GM23338 (cell line): ENCODE data around the gene TRAF3IP3. TPM values are rescaled to one million over a fixed set of nuclear protein-coding genes. Genes with fewer than 3 reads are reported as not detected.

Experiments
- ATAC-seq: fragments of 200-7000 bp; cut with Tn5 transposase; 3 replicates; pipeline ENCODE4 v1.9.1; 2020
- DNase-seq: peaks from one replicate; pipeline ENCODE4 v3.0.0-alpha.2; 2015; ENCODE audit warnings: low spot score
- H2AFZ ChIP-seq: fragments of 200-600 bp; sonication (generic); 2 replicates; pipeline ENCODE4 v1.8.0; 2016; ENCODE audit warnings: antibody characterized with exemption, mild to moderate bottlenecking, moderate library complexity
- H3F3A ChIP-seq: fragments of 200-600 bp; sonication (generic); replicated peaks from 2 replicates; pipeline ENCODE4 v1.8.0; 2017; ENCODE audit warnings: antibody characterized with exemption, mixed run types, low read depth
- H3K27ac ChIP-seq: fragments of 200-600 bp; sonication (generic); 2 replicates; pipeline ENCODE4 v1.6.1; 2016; ENCODE audit warnings: low read depth
- H3K27me3 ChIP-seq: fragments of 200-600 bp; sonication (generic); 2 replicates; pipeline ENCODE4 v1.8.0; 2016; ENCODE audit warnings: mild to moderate bottlenecking, mixed run types, moderate library complexity; ENCODE audit not compliant: insufficient read depth
- H3K36me3 ChIP-seq: fragments of 200-600 bp; sonication (generic); 2 replicates; pipeline ENCODE4 v1.8.0; 2016; ENCODE audit warnings: mild to moderate bottlenecking; ENCODE audit not compliant: insufficient read depth
- H3K4me1 ChIP-seq: fragments of 200-600 bp; sonication (generic); 2 replicates; pipeline ENCODE4 v1.8.0; 2016; ENCODE audit warnings: mild to moderate bottlenecking, moderate library complexity; ENCODE audit not compliant: insufficient read depth
- H3K4me2 ChIP-seq: fragments of 200-600 bp; sonication (generic); 2 replicates; pipeline ENCODE4 v1.7.1; 2017; ENCODE audit warnings: mixed run types
- H3K4me3 ChIP-seq: fragments of 200-600 bp; sonication (generic); 2 replicates; pipeline ENCODE4 v1.6.1; 2016; ENCODE audit warnings: mixed run types
- H3K79me2 ChIP-seq: fragments of 200-600 bp; sonication (generic); replicated peaks from 2 replicates; pipeline ENCODE4 v1.8.0; 2017; ENCODE audit warnings: mild to moderate bottlenecking; ENCODE audit not compliant: insufficient read depth
- H3K9me2 ChIP-seq: fragments of 200-600 bp; sonication (generic); 2 replicates; pipeline ENCODE4 v1.8.0; 2017; ENCODE audit not compliant: insufficient read depth
- H4K20me1 ChIP-seq: fragments of 200-600 bp; sonication (generic); replicated peaks from 2 replicates; pipeline ENCODE4 v1.8.0; 2017; ENCODE audit warnings: mild to moderate bottlenecking; ENCODE audit not compliant: insufficient read depth
- H3K27ac Mint-ChIP-seq: 2 replicates; pipeline ENCODE4 v1.8.0; 2020; ENCODE audit warnings: inconsistent platforms, mild to moderate bottlenecking, moderate library complexity, mixed read lengths
- H3K27me3 Mint-ChIP-seq: 3 replicates; pipeline ENCODE4 v1.8.0; 2022; ENCODE audit warnings: low read depth, mild to moderate bottlenecking, moderate library complexity, mixed read lengths, inconsistent platforms; ENCODE audit not compliant: insufficient read depth, poor library complexity
- H3K36me3 Mint-ChIP-seq: 3 replicates; pipeline ENCODE4 v1.8.0; 2021; ENCODE audit warnings: low read depth, mild to moderate bottlenecking, inconsistent platforms, moderate library complexity, mixed read lengths
- H3K4me1 Mint-ChIP-seq: 3 replicates; pipeline ENCODE4 v1.8.0; 2020; ENCODE audit warnings: mild to moderate bottlenecking, inconsistent platforms, mixed read lengths
- H3K4me3 Mint-ChIP-seq: 3 replicates; pipeline ENCODE4 v1.8.0; 2021; ENCODE audit warnings: moderate library complexity, mild to moderate bottlenecking, inconsistent platforms, mixed read lengths
- H3K9me3 Mint-ChIP-seq: 3 replicates; pipeline ENCODE4 v1.8.0; 2020; ENCODE audit warnings: moderate library complexity, mild to moderate bottlenecking, inconsistent platforms, mixed read lengths
- CREB1 ChIP-seq: fragments of 250-450 bp; sonication (Bioruptor Pico); IDR thresholded peaks from 2 replicates; pipeline ENCODE4 v1.5.0; 2020; ENCODE audit warnings: low read depth, mild to moderate bottlenecking, moderate library complexity
- EZH2 ChIP-seq: fragments of 200-600 bp; sonication (generic); IDR thresholded peaks from one replicate; pipeline ENCODE4 v1.8.0; 2017; ENCODE audit warnings: antibody characterized with exemption, mild to moderate bottlenecking, low read depth; ENCODE audit not compliant: unreplicated experiment
- EZH2phosphoT487 ChIP-seq: fragments of 200-600 bp; sonication (generic); IDR thresholded peaks from one replicate; pipeline ENCODE4 v1.8.1; 2018; ENCODE audit warnings: antibody characterized with exemption; ENCODE audit not compliant: unreplicated experiment
- JUNB ChIP-seq: IDR thresholded peaks from one replicate; pipeline ENCODE4 v1.6.1; 2016; ENCODE audit warnings: antibody characterized with exemption; ENCODE audit not compliant: unreplicated experiment
- NANOG ChIP-seq: IDR thresholded peaks from 2 replicates; pipeline ENCODE4 v1.6.1; 2016; ENCODE audit warnings: antibody characterized with exemption, borderline replicate concordance
- POLR2AphosphoS5 ChIP-seq: IDR thresholded peaks from 2 replicates; pipeline ENCODE4 v1.6.1; 2016; ENCODE audit warnings: antibody characterized with exemption, low read depth
- STAT1 ChIP-seq: IDR thresholded peaks from one replicate; pipeline ENCODE4 v1.6.1; 2016; ENCODE audit warnings: antibody characterized with exemption; ENCODE audit not compliant: unreplicated experiment
- ZNF114 ChIP-seq: fragments of 250-450 bp; sonication (Bioruptor Pico); IDR thresholded peaks from 2 replicates; pipeline ENCODE4 v1.5.0; 2020; ENCODE audit warnings: mild to moderate bottlenecking, moderate library complexity
- ZNF331 ChIP-seq: fragments of 250-450 bp; sonication (Bioruptor Pico); IDR thresholded peaks from 2 replicates; pipeline ENCODE4 v1.5.0; 2020; ENCODE audit warnings: low read depth, mild to moderate bottlenecking, moderate library complexity
- polyA plus RNA-seq: library from polyadenylated mRNA; unstranded; fragments of >200 nt; fragmentation: Nextera tagmentation; extraction: Ambion mirVana; gene quantifications from 2 replicates; pipeline ENCODE4 v1.2.1, GENCODE V29; 2016
- total RNA-seq: library from RNA; depleted of rRNA; stranded (reverse); fragments of >200 nt; shearing (Covaris generic); gene quantifications from 2 replicates; pipeline ENCODE4 v1.2.3, GENCODE V29; 2014
- TF ChIP-seq, protein P1 (sequence below): IDR thresholded peaks from one replicate; pipeline ENCODE4 v1.6.1; 2018; ENCODE audit warnings: antibody characterized with exemption; ENCODE audit not compliant: unreplicated experiment
- TF ChIP-seq, protein P2 (sequence below): fragments of 250-450 bp; sonication (Bioruptor Pico); IDR thresholded peaks from 2 replicates; pipeline ENCODE4 v1.5.0; 2020; ENCODE audit warnings: mild to moderate bottlenecking, moderate library complexity
- TF ChIP-seq, protein P3 (sequence below): IDR thresholded peaks from 2 replicates; pipeline ENCODE4 v1.6.1; 2016; ENCODE audit warnings: antibody characterized with exemption
- TF ChIP-seq, protein P4 (sequence below), 2 experiments: fragments of 200-600 bp in 1 of 2; sonication (generic) in 1 of 2; conservative IDR thresholded peaks; 2 replicates each; pipeline versions ENCODE4 v1.5.1 to v1.6.1; 2016 to 2017; ENCODE audit warnings: antibody characterized with exemption in 2 of 2, low read depth in 2 of 2, mild to moderate bottlenecking in 2 of 2, moderate library complexity in 1 of 2

TRAF3IP3 gene
- total and polyA plus RNA-seq, 2 experiments from 2014 or later = not detected

DNA sequence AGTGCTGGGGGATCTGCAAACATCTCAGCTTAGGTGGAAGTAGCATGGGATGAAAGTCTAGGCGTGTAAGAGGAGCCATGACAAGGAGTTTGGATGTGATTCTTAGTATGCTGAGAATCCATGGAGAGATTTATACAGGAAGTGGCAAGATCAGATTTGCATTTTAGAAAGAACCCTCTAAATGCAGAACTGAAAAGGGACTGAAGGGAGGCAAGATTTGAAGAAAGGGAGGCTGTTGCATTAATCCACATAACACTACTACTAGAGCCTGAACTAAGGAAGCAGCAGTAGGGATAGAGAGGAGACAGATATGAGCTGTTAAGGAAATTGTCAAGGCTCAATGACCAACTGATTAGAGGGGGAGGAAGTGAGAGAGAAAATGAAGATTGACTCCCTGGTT lies 18.7 kb downstream of the TRAF3IP3 start:
- Histone ChIP-seq H3K4me3 (no peak overlapping the region), H4K20me1 (no peaks in the 10 kb centered on the region; the same call in 1 of the 2 replicates), H3F3A (no peaks in the 10 kb centered on the region), H3K4me1 (0 out of 2 replicates have a peak, but pooled peaks cover 2% of the 10 kb centered on the region), H3K79me2 (no peaks in the 10 kb centered on the region), H3K4me2 (no peak overlapping the region), H3K27me3 (no peaks in the 10 kb centered on the region), H3K27ac (no peak overlapping the region), H2AFZ (no peak overlapping the region), H3K36me3 (no peaks in the 10 kb centered on the region), H3K9me2 (peaks cover 3% of the 10 kb centered on the region; the same call in 1 of the 2 replicates)
- TF ChIP-seq ZNF331 (no peak), NANOG (no peak), EZH2 (no peak), ZNF114 (CRISPR knock-in tag) (no peak), EZH2phosphoT487 (no peak), STAT1 (no peak), POLR2AphosphoS5 (no peak), CREB1 (CRISPR knock-in tag) (no peak), JUNB (no peak)
- TF ChIP-seq, protein P1, sequence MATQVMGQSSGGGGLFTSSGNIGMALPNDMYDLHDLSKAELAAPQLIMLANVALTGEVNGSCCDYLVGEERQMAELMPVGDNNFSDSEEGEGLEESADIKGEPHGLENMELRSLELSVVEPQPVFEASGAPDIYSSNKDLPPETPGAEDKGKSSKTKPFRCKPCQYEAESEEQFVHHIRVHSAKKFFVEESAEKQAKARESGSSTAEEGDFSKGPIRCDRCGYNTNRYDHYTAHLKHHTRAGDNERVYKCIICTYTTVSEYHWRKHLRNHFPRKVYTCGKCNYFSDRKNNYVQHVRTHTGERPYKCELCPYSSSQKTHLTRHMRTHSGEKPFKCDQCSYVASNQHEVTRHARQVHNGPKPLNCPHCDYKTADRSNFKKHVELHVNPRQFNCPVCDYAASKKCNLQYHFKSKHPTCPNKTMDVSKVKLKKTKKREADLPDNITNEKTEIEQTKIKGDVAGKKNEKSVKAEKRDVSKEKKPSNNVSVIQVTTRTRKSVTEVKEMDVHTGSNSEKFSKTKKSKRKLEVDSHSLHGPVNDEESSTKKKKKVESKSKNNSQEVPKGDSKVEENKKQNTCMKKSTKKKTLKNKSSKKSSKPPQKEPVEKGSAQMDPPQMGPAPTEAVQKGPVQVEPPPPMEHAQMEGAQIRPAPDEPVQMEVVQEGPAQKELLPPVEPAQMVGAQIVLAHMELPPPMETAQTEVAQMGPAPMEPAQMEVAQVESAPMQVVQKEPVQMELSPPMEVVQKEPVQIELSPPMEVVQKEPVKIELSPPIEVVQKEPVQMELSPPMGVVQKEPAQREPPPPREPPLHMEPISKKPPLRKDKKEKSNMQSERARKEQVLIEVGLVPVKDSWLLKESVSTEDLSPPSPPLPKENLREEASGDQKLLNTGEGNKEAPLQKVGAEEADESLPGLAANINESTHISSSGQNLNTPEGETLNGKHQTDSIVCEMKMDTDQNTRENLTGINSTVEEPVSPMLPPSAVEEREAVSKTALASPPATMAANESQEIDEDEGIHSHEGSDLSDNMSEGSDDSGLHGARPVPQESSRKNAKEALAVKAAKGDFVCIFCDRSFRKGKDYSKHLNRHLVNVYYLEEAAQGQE = no peak
- TF ChIP-seq, protein P2, sequence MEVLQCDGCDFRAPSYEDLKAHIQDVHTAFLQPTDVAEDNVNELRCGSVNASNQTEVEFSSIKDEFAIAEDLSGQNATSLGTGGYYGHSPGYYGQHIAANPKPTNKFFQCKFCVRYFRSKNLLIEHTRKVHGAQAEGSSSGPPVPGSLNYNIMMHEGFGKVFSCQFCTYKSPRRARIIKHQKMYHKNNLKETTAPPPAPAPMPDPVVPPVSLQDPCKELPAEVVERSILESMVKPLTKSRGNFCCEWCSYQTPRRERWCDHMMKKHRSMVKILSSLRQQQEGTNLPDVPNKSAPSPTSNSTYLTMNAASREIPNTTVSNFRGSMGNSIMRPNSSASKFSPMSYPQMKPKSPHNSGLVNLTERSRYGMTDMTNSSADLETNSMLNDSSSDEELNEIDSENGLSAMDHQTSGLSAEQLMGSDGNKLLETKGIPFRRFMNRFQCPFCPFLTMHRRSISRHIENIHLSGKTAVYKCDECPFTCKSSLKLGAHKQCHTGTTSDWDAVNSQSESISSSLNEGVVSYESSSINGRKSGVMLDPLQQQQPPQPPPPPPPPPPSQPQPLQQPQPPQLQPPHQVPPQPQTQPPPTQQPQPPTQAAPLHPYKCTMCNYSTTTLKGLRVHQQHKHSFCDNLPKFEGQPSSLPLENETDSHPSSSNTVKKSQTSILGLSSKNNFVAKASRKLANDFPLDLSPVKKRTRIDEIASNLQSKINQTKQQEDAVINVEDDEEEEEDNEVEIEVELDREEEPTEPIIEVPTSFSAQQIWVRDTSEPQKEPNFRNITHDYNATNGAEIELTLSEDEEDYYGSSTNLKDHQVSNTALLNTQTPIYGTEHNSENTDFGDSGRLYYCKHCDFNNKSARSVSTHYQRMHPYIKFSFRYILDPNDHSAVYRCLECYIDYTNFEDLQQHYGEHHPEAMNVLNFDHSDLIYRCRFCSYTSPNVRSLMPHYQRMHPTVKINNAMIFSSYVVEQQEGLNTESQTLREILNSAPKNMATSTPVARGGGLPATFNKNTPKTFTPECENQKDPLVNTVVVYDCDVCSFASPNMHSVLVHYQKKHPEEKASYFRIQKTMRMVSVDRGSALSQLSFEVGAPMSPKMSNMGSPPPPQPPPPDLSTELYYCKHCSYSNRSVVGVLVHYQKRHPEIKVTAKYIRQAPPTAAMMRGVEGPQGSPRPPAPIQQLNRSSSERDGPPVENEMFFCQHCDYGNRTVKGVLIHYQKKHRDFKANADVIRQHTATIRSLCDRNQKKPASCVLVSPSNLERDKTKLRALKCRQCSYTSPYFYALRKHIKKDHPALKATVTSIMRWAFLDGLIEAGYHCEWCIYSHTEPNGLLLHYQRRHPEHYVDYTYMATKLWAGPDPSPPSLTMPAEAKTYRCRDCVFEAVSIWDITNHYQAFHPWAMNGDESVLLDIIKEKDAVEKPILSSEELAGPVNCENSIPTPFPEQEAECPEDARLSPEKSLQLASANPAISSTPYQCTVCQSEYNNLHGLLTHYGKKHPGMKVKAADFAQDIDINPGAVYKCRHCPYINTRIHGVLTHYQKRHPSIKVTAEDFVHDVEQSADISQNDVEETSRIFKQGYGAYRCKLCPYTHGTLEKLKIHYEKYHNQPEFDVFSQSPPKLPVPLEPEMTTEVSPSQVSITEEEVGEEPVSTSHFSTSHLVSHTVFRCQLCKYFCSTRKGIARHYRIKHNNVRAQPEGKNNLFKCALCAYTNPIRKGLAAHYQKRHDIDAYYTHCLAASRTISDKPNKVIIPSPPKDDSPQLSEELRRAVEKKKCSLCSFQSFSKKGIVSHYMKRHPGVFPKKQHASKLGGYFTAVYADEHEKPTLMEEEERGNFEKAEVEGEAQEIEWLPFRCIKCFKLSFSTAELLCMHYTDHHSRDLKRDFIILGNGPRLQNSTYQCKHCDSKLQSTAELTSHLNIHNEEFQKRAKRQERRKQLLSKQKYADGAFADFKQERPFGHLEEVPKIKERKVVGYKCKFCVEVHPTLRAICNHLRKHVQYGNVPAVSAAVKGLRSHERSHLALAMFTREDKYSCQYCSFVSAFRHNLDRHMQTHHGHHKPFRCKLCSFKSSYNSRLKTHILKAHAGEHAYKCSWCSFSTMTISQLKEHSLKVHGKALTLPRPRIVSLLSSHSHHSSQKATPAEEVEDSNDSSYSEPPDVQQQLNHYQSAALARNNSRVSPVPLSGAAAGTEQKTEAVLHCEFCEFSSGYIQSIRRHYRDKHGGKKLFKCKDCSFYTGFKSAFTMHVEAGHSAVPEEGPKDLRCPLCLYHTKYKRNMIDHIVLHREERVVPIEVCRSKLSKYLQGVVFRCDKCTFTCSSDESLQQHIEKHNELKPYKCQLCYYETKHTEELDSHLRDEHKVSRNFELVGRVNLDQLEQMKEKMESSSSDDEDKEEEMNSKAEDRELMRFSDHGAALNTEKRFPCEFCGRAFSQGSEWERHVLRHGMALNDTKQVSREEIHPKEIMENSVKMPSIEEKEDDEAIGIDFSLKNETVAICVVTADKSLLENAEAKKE (CRISPR knock-in tag) = no peak
- TF ChIP-seq, protein P3, sequence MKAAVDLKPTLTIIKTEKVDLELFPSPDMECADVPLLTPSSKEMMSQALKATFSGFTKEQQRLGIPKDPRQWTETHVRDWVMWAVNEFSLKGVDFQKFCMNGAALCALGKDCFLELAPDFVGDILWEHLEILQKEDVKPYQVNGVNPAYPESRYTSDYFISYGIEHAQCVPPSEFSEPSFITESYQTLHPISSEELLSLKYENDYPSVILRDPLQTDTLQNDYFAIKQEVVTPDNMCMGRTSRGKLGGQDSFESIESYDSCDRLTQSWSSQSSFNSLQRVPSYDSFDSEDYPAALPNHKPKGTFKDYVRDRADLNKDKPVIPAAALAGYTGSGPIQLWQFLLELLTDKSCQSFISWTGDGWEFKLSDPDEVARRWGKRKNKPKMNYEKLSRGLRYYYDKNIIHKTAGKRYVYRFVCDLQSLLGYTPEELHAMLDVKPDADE = no peak
- TF ChIP-seq, protein P4, sequence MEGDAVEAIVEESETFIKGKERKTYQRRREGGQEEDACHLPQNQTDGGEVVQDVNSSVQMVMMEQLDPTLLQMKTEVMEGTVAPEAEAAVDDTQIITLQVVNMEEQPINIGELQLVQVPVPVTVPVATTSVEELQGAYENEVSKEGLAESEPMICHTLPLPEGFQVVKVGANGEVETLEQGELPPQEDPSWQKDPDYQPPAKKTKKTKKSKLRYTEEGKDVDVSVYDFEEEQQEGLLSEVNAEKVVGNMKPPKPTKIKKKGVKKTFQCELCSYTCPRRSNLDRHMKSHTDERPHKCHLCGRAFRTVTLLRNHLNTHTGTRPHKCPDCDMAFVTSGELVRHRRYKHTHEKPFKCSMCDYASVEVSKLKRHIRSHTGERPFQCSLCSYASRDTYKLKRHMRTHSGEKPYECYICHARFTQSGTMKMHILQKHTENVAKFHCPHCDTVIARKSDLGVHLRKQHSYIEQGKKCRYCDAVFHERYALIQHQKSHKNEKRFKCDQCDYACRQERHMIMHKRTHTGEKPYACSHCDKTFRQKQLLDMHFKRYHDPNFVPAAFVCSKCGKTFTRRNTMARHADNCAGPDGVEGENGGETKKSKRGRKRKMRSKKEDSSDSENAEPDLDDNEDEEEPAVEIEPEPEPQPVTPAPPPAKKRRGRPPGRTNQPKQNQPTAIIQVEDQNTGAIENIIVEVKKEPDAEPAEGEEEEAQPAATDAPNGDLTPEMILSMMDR (conservative IDR thresholded peaks at IDR 0.05; ENCODE audit: low read depth in 2 of 2) = no peak
- H3K36me3 Mint-ChIP-seq = no peaks in the 10 kb centered on the region
- H3K9me3 Mint-ChIP-seq = no peaks in the 10 kb centered on the region
- H3K4me1 Mint-ChIP-seq = no peaks in the 10 kb centered on the region; the same call in 1 of the 3 replicates
- no peak overlapping the region for H3K4me3 Mint-ChIP-seq
- H3K27ac Mint-ChIP-seq = no peak overlapping the region
- ATAC-seq = no peak
- H3K27me3 Mint-ChIP-seq = peaks cover 1% of the 10 kb centered on the region
- DNase-seq = no peak
